Measurements from ENCODE around the gene FOCAD.
"Not testable (repeated sequence)": the region's sequence is repeated elsewhere in the genome, so short reads cannot be mapped to it uniquely, and the experiment has no call there.

The FOCAD gene

GRCh38 chr9:20671635-20672034 lies 12.4 kb upstream of the FOCAD start:
- H3K4me3 ChIP-seq (replicated peaks; ENCODE audit: low read depth, low read length), result no peak overlapping the region
- no peak for TF ChIP-seq CTCF (IDR thresholded peaks at IDR 0.05; ENCODE audit: low read depth, low read length, missing control alignments)
- no peak for DNase-seq (ENCODE audit: extremely low read depth, low read depth)

GRCh38 chr9:20673537-20673936 lies 10.5 kb upstream of the FOCAD start:
- not testable (repeated sequence) for DNase-seq (ENCODE audit: extremely low read depth, low read depth)

GRCh38 chr9:20681467-20681866 lies 2.6 kb upstream of the FOCAD start:
- no peak for TF ChIP-seq CTCF (IDR thresholded peaks at IDR 0.05; ENCODE audit: low read depth, low read length, missing control alignments)
- DNase-seq (ENCODE audit: extremely low read depth, low read depth), result no peak
- H3K4me3 ChIP-seq (replicated peaks; ENCODE audit: low read depth, low read length), result no peak overlapping the region

More at GRCh38 chr9:20673537-20673936, 10.5 kb upstream of the FOCAD start:
- H3K4me3 ChIP-seq (replicated peaks; ENCODE audit: low read depth, low read length), result not testable (repeated sequence)

GRCh38 chr9:20683351-20684034 lies 566 bp upstream of the FOCAD start:
- H3K4me3 ChIP-seq (replicated peaks; ENCODE audit: low read depth, low read length), result peak overlapping the region; percentile 77
- no peak for DNase-seq (ENCODE audit: extremely low read depth, low read depth)
- no peak for TF ChIP-seq CTCF (IDR thresholded peaks at IDR 0.05; ENCODE audit: low read depth, low read length, missing control alignments)

- TF ChIP-seq CTCF (IDR thresholded peaks at IDR 0.05; ENCODE audit: low read depth, low read length, missing control alignments), result no peak
- no peak for DNase-seq (ENCODE audit: extremely low read depth, low read depth)
- H3K4me3 ChIP-seq (replicated peaks; ENCODE audit: low read depth, low read length), result peak overlapping the region; percentile 77
Measured at GRCh38 chr9:20684875-20685696, 1.0 kb downstream of the FOCAD start.

GRCh38 chr9:20685769-20686168 lies 1.7 kb downstream of the FOCAD start:
- peak overlapping the region; percentile 77; the same call in 1 of the 2 replicates for H3K4me3 ChIP-seq (replicated peaks; ENCODE audit: low read depth, low read length)
- no peak for TF ChIP-seq CTCF (IDR thresholded peaks at IDR 0.05; ENCODE audit: low read depth, low read length, missing control alignments)
- DNase-seq (ENCODE audit: extremely low read depth, low read depth), result no peak

GRCh38 chr9:20689833-20690232 lies 5.8 kb downstream of the FOCAD start:
- DNase-seq (ENCODE audit: extremely low read depth, low read depth), result no peak
- no peak overlapping the region for H3K4me3 ChIP-seq (replicated peaks; ENCODE audit: low read depth, low read length)
- no peak for TF ChIP-seq CTCF (IDR thresholded peaks at IDR 0.05; ENCODE audit: low read depth, low read length, missing control alignments)

All from HFF-Myc (cell line).